ENCODE measurements around the gene LARP1B. TPM values are rescaled to one million over a fixed set of nuclear protein-coding genes. Genes with fewer than 3 reads are reported as not detected.

LARP1B gene
- total and polyA plus RNA-seq, 2 of the 8 experiments (the other 6 are each of a cell fraction or from before 2014, with no cell fraction given): 10.6 to 47.0 TPM

DNA sequence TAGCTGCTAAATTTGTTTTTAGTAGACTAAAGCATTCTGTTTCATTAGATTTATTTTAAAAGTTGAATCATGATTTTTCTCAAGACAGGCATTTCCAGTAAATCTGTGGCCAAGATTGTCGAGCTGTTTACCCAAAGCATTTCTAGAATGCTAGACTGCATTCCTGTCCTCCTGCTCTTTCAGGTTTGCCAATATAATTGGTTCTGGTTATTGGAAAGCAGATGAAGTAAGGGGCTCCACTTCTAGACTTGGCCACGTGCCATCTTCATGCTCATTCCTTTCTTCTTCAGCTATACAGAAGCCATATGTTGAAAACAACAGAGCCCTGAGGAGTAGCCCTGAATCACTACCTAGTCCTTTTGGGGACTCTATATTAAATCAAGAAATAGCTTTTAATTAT, 164.0 kb downstream of the LARP1B start:
- no peaks in the 10 kb centered on the region for H3K4me1 ChIP-seq (replicated peaks in 1 of 4; ENCODE audit: control insufficient read depth in 3 of 4, insufficient read depth in 4 of 4, low read length in 3 of 4)
- no peaks in the 10 kb centered on the region for H3K9me3 ChIP-seq (ENCODE audit: insufficient read depth in 2 of 2, low read depth in 1 of 2, low read length in 1 of 2)
- H3K27me3 ChIP-seq (replicated peaks in 1 of 4; ENCODE audit: control insufficient read depth in 3 of 4, extremely low read depth in 1 of 4, insufficient read depth in 3 of 4, low read length in 3 of 4): no peaks in the 10 kb centered on the region
- H3K9ac ChIP-seq (replicated peaks in 1 of 4; ENCODE audit: extremely low read depth in 1 of 4, low read depth in 3 of 4, low read length in 3 of 4): no peak overlapping the region
- H3K23me2 ChIP-seq (ENCODE audit: low read depth, low read length): no peaks in the 10 kb centered on the region
- H3K18ac ChIP-seq (ENCODE audit: extremely low read depth, low read length): no peak overlapping the region
- H2BK20ac ChIP-seq (ENCODE audit: low read length): no peak overlapping the region
- no peaks in the 10 kb centered on the region for H4K20me1 ChIP-seq (replicated peaks in 1 of 2; ENCODE audit: control insufficient read depth in 1 of 2, insufficient read depth in 2 of 2, low read length in 2 of 2)
- no peak overlapping the region for H2AK5ac ChIP-seq (ENCODE audit: low read depth, low read length)
- H3K4ac ChIP-seq (replicated peaks; ENCODE audit: insufficient read length, low read depth, low read length): no peak overlapping the region
- WGBS, 2 experiments (ENCODE audit: extremely low coverage in 1 of 2, insufficient coverage in 1 of 2, insufficient read length in 1 of 2, insufficient replicate concordance in 2 of 2, low coverage in 1 of 2, low lambda C conversion rate in 2 of 2, missing lambda C conversion rate in 1 of 2): 90% methylated on average over 2 of the region's 2 CpGs; no CpG with 5 or more reads in 1 of the 2 experiments
- H2BK5ac ChIP-seq (ENCODE audit: low read depth, low read length): no peak overlapping the region
- no peak for FAIRE-seq
- no peaks in the 10 kb centered on the region for H3K36me3 ChIP-seq (ENCODE audit: control insufficient read depth in 2 of 4, insufficient read depth in 4 of 4, low read length in 3 of 4)
- no peak overlapping the region for H3K14ac ChIP-seq (ENCODE audit: insufficient read length)
- no peak overlapping the region for H2BK12ac ChIP-seq (ENCODE audit: low read depth, low read length)
- no peak overlapping the region for H4K5ac ChIP-seq (ENCODE audit: insufficient read length, low read depth, low read length)
- H4K8ac ChIP-seq (ENCODE audit: extremely low read depth, insufficient read depth, low read length): no peak overlapping the region
- POLR2A ChIA-PET (ENCODE audit: partially characterized antibody): no interaction called here
- no peak overlapping the region for H2BK15ac ChIP-seq (ENCODE audit: low read length)
- no peaks in the 10 kb centered on the region for H3K79me1 ChIP-seq (ENCODE audit: low read depth, low read length)
- H2BK120ac ChIP-seq (replicated peaks; ENCODE audit: low read depth, low read length): no peak overlapping the region
- no peak overlapping the region for H3K4me2 ChIP-seq (ENCODE audit: insufficient read depth in 1 of 2, low read depth in 2 of 2, low read length in 2 of 2)
- DNase-seq (ENCODE audit: low read depth in 1 of 2, low spot score in 2 of 2): no peak
- no peak overlapping the region for H3K23ac ChIP-seq (ENCODE audit: insufficient read length)
- TF ChIP-seq SP1 (IDR thresholded peaks at IDR 0.05; ENCODE audit: low read depth, low read length): no peak
- TF ChIP-seq SUZ12 (IDR thresholded peaks at IDR 0.05; ENCODE audit: low read length): no peak
- TF ChIP-seq ASH2L (IDR thresholded peaks at IDR 0.05; ENCODE audit: low read length): no peak
- no peak for TF ChIP-seq SIRT6 (IDR thresholded peaks at IDR 0.05; ENCODE audit: low read length)
- no peak for TF ChIP-seq NANOG (IDR thresholded peaks at IDR 0.05; ENCODE audit: insufficient read depth, low read depth, low read length, poor library complexity, severe bottlenecking)
- TF ChIP-seq TAF1 (IDR thresholded peaks at IDR 0.05; ENCODE audit: low read depth, low read length): no peak
- no peak for TF ChIP-seq SIN3A (conservative IDR thresholded peaks at IDR 0.05 in 1 of 2, IDR thresholded peaks at IDR 0.05 in 1 of 2; ENCODE audit: low read depth in 1 of 2, low read length in 2 of 2)
- no peak for TF ChIP-seq TBP (IDR thresholded peaks at IDR 0.05; ENCODE audit: low read depth, low read length)
- TF ChIP-seq YY1 (IDR thresholded peaks at IDR 0.05; ENCODE audit: low read depth, low read length): no peak
- no peak for TF ChIP-seq HDAC2 (IDR thresholded peaks at IDR 0.05; ENCODE audit: borderline replicate concordance in 1 of 2, low read depth in 2 of 2, low read length in 2 of 2)
- no peak for TF ChIP-seq CREB1 (IDR thresholded peaks at IDR 0.05)
- H2AFZ ChIP-seq (ENCODE audit: low read length): no peak overlapping the region
- no peak overlapping the region for H3K56ac ChIP-seq (replicated peaks; ENCODE audit: insufficient read length, low read depth, low read length)
- H4K91ac ChIP-seq (replicated peaks; ENCODE audit: insufficient read length, low read length): no peak overlapping the region
- CTCF ChIA-PET (ENCODE audit: partially characterized antibody): interaction anchor here (0.6 to 1.9 kb wide), 6 partner anchors 20 to 570 kb away, joined by 3 to 7 read pairs (median 4); no protein-coding TSS in a partner anchor
- no peak overlapping the region for H3K27ac ChIP-seq (ENCODE audit: low read depth, low read length)
- no peaks in the 10 kb centered on the region for H3K79me2 ChIP-seq (ENCODE audit: control insufficient read depth in 1 of 2, insufficient read depth in 2 of 2, low read length in 2 of 2)
- H3K4me3 ChIP-seq (ENCODE audit: extremely low read depth in 1 of 4, insufficient read depth in 2 of 4, low read depth in 3 of 4, low read length in 4 of 4): no peak overlapping the region

Measured in H1 (cell line).